Activated naive CD4-positive, alpha-beta T cell treated with anti-CD3 and anti-CD28 coated beads, Interleukin-2, amount 50 U/mL, for 24 hours (primary cell): ENCODE measurements around the gene DTX3.
A peak's percentile ranks its signal among the peaks of the same experiment; 100 is the strongest.
"Not testable (repeated sequence)": the region's sequence is repeated elsewhere in the genome, so short reads cannot be mapped to it uniquely, and the experiment has no call there.

ENCODE experiments used
- H3K27ac Mint-ChIP-seq: one replicate; pipeline ENCODE4 v1.8.0; 2021; ENCODE audit warnings: mild to moderate bottlenecking, mixed read lengths
- H3K27me3 Mint-ChIP-seq: one replicate; pipeline ENCODE4 v1.8.0; 2021; ENCODE audit warnings: mixed read lengths
- H3K36me3 Mint-ChIP-seq: one replicate; pipeline ENCODE4 v1.8.0; 2021; ENCODE audit warnings: mixed read lengths
- H3K4me1 Mint-ChIP-seq: one replicate; pipeline ENCODE4 v1.8.0; 2021; ENCODE audit warnings: mixed read lengths
- H3K4me3 Mint-ChIP-seq: one replicate; pipeline ENCODE4 v1.8.0; 2021; ENCODE audit warnings: mild to moderate bottlenecking, mixed read lengths
- H3K9me3 Mint-ChIP-seq: one replicate; pipeline ENCODE4 v1.8.0; 2021; ENCODE audit warnings: mixed read lengths

The DTX3 gene

GRCh38 chr12:57628280-57629191 is 23.9 kb downstream of the DTX3 start:
- Mint-ChIP-seq H3K27ac (peak overlapping the region; percentile 4), H3K4me1 (peaks cover 12% of the 10 kb centered on the region), H3K36me3 (no peaks in the 10 kb centered on the region), H3K9me3 (no peaks in the 10 kb centered on the region), H3K4me3 (peak overlapping the region; percentile 51), H3K27me3 (peaks cover 65% of the 10 kb centered on the region)

- peaks cover 58% of the 10 kb centered on the region for H3K27me3 Mint-ChIP-seq
- H3K36me3 Mint-ChIP-seq, result no peaks in the 10 kb centered on the region
- no peak overlapping the region for H3K27ac Mint-ChIP-seq
- peaks cover 12% of the 10 kb centered on the region for H3K4me1 Mint-ChIP-seq
- no peaks in the 10 kb centered on the region for H3K9me3 Mint-ChIP-seq
- no peak overlapping the region for H3K4me3 Mint-ChIP-seq
These were observed 25.4 kb downstream of the DTX3 start for GRCh38 chr12:57629897-57630471.

- Mint-ChIP-seq H3K36me3 (no peaks in the 10 kb centered on the region), H3K27ac (no peak overlapping the region), H3K4me1 (peaks cover 12% of the 10 kb centered on the region), H3K27me3 (peaks cover 52% of the 10 kb centered on the region), H3K9me3 (no peaks in the 10 kb centered on the region), H3K4me3 (peak overlapping the region; percentile 47)
These were observed 26.3 kb downstream of the DTX3 start for GRCh38 chr12:57630891-57631433.

- H3K4me1 Mint-ChIP-seq, result peaks cover 12% of the 10 kb centered on the region
- no peaks in the 10 kb centered on the region for H3K36me3 Mint-ChIP-seq
- no peak overlapping the region for H3K27ac Mint-ChIP-seq
- peak overlapping the region; percentile 47 for H3K4me3 Mint-ChIP-seq
- H3K9me3 Mint-ChIP-seq, result no peaks in the 10 kb centered on the region
- peaks cover 46% of the 10 kb centered on the region for H3K27me3 Mint-ChIP-seq
These were observed 27.0 kb downstream of the DTX3 start for GRCh38 chr12:57631566-57632072.

GRCh38 chr12:57632073-57632957 is 27.7 kb downstream of the DTX3 start:
- Mint-ChIP-seq H3K9me3 (no peaks in the 10 kb centered on the region), H3K27me3 (peaks cover 41% of the 10 kb centered on the region), H3K4me1 (peaks cover 12% of the 10 kb centered on the region), H3K4me3 (peak overlapping the region; percentile 76), H3K36me3 (no peaks in the 10 kb centered on the region), H3K27ac (no peak overlapping the region)

- H3K27ac Mint-ChIP-seq, result no peak within 1 kb of the TSS
- H3K4me3 Mint-ChIP-seq, result peak within 1 kb of the TSS; percentile 76
- no peaks in the 10 kb centered on the region for H3K36me3 Mint-ChIP-seq
- no peaks in the 10 kb centered on the region for H3K9me3 Mint-ChIP-seq
- H3K4me1 Mint-ChIP-seq, result peaks cover 7% of the 10 kb centered on the region
- H3K27me3 Mint-ChIP-seq, result peaks cover 37% of the 10 kb centered on the region
These were observed 28.6 kb downstream of the DTX3 start, which contains the start of gene B4GALNT1 for GRCh38 chr12:57632958-57633840. TSS of gene B4GALNT1 (minus strand) at chr12:57633201. CDS start at chr12:57632132, 1,069 bp downstream.

- H3K4me1 Mint-ChIP-seq, H3K27ac Mint-ChIP-seq, H3K9me3 Mint-ChIP-seq, H3K36me3 Mint-ChIP-seq, H3K4me3 Mint-ChIP-seq: not testable (repeated sequence)
- peaks cover 12% of the 10 kb centered on the region for H3K27me3 Mint-ChIP-seq
These were observed 32.1 kb downstream of the DTX3 start for GRCh38 chr12:57636731-57637130.

- H3K4me3 Mint-ChIP-seq, result no peak overlapping the region
- H3K27ac Mint-ChIP-seq, result no peak overlapping the region
- peaks cover 11% of the 10 kb centered on the region for H3K27me3 Mint-ChIP-seq
- H3K36me3 Mint-ChIP-seq, result no peaks in the 10 kb centered on the region
- H3K9me3 Mint-ChIP-seq, result no peaks in the 10 kb centered on the region
- peaks cover 4% of the 10 kb centered on the region for H3K4me1 Mint-ChIP-seq
These were observed 32.7 kb downstream of the DTX3 start for GRCh38 chr12:57637364-57637763.

- Mint-ChIP-seq H3K27me3 (peaks cover 11% of the 10 kb centered on the region), H3K4me3 (no peak overlapping the region), H3K36me3 (no peaks in the 10 kb centered on the region), H3K27ac (no peak overlapping the region), H3K4me1 (peaks cover 3% of the 10 kb centered on the region), H3K9me3 (no peaks in the 10 kb centered on the region)
These were observed 33.5 kb downstream of the DTX3 start for GRCh38 chr12:57638096-57638495.

GRCh38 chr12:57640175-57641042 is 35.8 kb downstream of the DTX3 start:
- Mint-ChIP-seq H3K9me3 (no peaks in the 10 kb centered on the region), H3K27me3 (peaks cover 3% of the 10 kb centered on the region), H3K27ac (no peak overlapping the region), H3K4me3 (no peak overlapping the region), H3K4me1 (no peaks in the 10 kb centered on the region), H3K36me3 (no peaks in the 10 kb centered on the region)

- H3K36me3 Mint-ChIP-seq, result no peaks in the 10 kb centered on the region
- no peak overlapping the region for H3K4me3 Mint-ChIP-seq
- H3K4me1 Mint-ChIP-seq, result no peaks in the 10 kb centered on the region
- no peak overlapping the region for H3K27ac Mint-ChIP-seq
- no peaks in the 10 kb centered on the region for H3K9me3 Mint-ChIP-seq
- H3K27me3 Mint-ChIP-seq, result peaks cover 3% of the 10 kb centered on the region
These were observed 37.2 kb downstream of the DTX3 start for GRCh38 chr12:57641699-57642442.

GRCh38 chr12:57645990-57646658 is 41.5 kb downstream of the DTX3 start:
- H3K4me1 Mint-ChIP-seq, H3K27ac Mint-ChIP-seq, H3K27me3 Mint-ChIP-seq, H3K36me3 Mint-ChIP-seq, H3K4me3 Mint-ChIP-seq, H3K9me3 Mint-ChIP-seq: not testable (repeated sequence)

- H3K27me3 Mint-ChIP-seq, H3K27ac Mint-ChIP-seq, H3K4me1 Mint-ChIP-seq, H3K9me3 Mint-ChIP-seq, H3K36me3 Mint-ChIP-seq, H3K4me3 Mint-ChIP-seq: not testable (repeated sequence)
These were observed 42.0 kb downstream of the DTX3 start for GRCh38 chr12:57646659-57647049.
